HK-2 (cell line): ENCODE measurements around the gene GRIFIN.

ENCODE experiments used
- DNase-seq: peaks from one replicate; pipeline ENCODE4 v3.0.0-alpha.2; 2018; ENCODE audit not compliant: unreplicated experiment

Gene GRIFIN, protein sequence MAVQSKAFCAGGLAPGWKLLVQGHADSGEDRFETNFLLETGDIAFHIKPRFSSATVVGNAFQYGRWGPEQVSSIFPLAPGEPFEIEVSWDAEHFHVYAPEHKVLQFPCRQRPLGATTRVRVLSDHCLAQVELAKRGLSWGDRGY

DNA sequence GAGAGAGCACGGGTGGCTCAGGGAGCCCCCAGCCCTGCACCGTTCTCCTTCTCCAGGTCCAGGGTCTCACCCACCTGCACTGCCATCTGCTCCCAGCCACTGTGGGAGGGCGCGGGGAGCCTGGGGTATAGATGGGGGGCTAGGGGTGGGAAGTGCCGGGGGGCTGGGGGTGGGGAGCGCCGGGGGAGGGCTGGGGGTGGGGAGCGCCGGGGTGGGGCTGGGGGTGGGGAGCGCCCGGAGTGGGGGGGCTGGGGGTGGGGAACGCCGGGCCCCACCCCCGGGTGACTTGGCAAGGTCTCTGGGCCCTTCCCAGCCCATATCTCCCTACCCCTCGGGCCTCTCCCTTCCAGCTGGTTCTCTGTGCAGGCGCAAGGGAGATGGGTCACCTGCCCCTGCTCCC is at the start of gene GRIFIN:
Gene GRIFIN, minus strand, starts transcription at position 101 of the 400 bp plus-strand sequence. Its CDS starts 15 bp downstream, at position 86.
- no peak for DNase-seq

DNA sequence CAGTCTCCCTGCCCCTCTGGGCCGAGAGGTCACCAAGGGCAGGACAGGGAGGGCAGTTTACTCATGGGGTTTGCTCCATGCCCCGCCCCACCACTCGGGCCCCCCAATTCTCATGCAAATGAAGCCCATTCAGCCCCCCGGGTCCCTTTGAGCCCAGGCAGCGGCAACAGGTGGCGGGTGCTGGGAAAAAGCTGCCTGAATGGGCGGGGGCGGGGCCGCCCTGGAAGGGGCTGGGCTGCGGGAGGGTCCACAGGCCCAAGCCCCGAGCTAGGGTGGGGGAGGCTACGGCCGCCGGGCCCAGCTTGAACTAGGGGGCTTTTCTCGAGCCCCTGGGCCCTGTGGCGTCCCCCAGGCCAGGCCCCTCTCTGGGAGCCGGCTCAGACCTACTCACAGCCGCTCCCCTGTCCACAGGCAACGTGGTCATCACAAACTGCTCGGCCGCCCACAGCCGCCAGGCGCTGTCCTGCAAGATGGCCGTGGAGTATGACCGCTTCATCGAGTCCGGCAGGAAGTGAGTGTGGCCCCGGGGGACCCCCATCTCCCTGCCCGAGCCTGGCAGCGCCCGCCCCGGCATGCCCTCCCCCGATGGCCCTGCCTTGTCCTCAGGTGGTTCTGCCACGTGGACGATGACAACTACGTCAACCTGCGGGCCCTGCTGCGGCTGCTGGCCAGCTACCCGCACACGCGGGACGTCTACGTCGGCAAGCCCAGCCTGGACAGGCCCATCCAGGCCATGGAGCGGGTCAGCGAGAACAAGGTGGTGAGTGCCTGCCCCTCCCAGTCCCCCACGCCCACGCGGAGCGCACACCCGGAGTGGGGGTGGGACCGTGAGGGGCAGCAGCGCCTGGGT is 48.8 kb upstream of the GRIFIN start:
- no peak for DNase-seq

DNA sequence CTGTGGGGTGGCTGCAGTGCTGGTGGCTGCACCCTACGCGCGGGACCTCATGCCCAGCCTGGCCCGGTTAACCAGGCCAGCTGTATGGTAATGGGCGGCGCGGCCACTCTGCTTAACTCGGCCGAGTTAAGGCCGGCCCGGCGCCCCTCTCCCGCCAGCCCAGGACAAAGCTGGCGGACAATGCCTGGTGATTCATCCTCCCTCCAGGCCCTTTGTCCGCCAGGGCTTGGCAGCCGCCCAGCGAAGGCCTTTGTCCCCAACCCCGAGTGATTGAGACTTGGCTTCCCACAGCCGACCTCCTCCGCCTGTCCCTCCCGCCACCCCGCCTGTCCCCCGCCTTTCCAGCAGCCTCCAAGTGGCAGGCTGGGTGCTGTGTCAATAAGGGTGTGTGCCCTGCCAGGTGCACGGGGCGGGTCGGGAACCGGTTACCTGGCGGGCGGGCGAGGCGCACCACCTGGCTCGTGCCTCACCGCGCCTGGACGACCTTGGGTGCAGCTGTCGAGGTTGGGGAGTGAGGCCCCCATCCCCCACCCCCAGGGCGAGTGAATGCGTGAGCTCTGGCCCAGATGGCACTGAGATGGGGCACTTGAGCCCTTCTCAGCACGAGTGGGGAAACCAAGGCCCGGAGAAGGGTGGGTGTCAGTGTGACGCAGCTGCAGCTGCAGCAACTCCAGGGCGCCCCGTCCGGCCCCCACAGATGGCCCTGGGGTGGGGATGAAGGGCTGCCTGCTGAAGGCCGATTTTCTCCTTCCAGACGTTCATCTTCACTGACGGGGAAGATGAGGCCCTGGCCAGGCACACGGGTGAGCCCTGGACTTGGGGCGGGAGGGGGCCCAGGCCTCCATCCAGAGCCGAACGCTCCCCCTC is 48.0 kb upstream of the GRIFIN start:
- peak; percentile 75 for DNase-seq

DNA sequence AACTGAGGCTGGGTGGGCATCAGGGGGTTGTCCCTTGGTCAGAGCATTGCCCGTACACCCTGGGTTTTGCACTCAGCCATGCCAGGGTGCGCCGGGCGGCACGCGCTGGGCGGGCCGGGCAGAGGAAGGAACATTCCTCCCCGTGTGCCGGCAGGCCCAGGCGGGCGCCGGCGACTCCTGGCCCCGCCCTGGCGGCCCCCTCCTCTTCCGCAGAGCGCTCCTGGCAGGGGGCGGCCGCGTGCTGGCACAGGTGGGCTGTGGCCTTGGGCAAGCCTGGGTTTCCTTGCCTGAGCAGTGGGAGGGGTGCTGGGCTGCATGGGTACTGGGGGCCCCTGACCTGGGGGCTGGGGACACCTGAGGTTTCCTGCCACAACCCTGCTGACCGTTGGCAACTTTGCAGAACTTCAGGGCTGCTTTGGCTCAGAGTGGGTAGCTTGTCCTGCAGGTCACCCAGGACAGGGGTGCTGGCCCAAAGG is 47.3 kb upstream of the GRIFIN start:
- no peak for DNase-seq

DNA sequence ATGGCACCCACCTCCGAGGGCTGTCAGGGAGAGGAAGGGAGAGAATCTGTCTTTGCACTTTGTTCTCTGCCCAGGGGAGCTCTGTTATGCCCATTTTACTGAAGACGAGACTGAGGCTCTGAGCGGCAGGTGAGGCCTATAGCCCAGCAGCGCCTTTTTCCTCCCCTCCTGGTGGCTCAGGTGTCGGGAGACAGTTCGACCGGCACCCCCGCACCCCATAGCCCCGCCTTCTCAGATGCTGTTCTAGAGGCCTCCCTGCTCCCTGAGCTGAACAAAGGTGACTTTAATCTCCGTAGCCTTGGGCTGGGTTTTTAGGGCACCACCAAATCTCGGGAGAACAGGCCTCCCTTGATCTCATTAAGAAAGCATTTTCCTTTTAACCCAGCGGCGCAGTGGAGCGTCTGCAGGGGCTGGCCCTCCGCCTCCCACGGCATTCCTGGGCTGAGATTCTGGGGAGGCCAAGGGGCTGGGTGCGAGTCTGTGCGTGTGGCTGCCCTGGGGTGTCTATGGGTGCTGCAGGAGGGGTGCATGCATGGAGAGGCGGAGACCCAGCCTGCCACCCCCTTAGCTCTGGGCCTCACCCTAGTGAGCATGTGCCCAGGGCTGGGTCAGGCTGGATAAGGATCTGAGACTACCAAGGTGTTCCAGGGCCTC is 46.7 kb upstream of the GRIFIN start:
- no peak for DNase-seq

DNA sequence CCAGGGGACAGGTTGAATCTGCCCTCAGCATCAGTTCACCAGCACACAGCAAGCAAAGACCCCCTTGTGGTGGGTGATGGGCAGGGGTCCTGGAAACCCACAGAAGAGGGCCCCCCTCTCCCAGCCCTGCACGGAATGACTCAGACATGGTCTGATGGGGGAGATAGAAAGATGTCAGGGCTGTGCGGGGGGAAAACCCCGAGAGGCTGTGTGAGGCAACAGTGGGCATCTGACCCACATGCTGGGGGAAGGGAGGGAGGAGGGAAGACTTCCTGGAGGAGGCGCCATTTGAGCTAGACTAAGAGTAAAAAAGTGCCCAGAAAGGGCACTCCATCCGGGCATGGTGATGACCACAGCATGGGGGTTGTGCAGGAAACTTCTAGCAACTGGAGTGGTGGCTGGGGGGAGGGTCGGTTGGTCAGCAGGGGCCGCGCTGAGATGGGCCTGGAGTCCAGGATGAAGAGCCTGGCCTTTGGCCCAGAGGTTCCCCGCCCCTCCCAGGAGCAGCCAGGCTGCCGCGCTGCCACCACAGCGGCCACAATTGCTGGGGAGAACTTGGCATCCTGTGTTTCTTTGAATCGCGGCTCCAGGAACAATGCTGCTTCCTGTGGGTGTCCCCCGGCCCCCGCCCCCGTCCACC is 45.9 kb upstream of the GRIFIN start:
- peak; percentile 65 for DNase-seq

DNA sequence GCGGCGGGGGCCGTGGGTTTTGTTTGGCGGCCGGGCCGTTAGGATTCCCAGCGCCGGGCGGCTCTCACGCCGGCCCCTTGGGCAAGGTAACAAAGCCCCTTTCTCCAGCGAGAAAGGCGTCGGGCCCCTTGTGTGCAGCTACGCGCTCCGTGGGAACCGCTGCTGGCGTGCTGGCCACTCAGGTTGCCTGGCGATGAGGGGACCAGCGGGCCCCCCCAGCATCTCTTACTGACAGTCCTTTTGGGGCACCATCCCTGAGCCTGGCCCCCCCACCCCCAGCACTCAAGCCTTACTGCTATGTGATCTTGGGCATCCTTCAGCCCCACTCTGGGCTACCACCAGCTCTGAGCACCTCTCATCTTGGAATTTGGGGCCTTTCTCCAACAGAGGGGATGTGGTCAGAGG is 45.1 kb upstream of the GRIFIN start:
- no peak for DNase-seq

DNA sequence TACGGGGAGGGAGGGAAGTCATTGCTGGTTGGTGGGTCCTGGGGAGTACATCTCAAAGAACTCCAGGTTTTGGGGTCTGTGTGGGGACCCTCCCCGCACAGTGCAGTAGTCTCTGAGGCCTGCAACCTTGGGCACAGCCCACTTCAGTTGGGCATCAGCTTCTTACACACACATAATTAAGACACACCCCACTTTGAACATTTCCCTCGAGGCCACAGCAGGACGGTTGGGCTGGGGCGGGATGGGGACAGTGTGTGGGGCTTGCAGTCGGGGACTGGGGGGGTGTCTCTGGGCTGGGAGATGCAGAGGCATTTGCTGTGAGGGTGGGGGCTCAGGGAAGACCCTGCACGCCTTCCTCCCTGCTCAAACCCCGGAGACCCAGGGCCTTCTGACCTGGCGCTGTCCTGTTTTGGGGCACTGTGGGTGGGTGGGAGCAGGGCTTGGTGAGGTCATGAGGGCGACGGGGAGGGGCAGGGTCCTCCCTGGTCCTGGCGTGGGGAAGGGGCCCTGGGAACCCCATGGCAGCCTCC is 44.6 kb upstream of the GRIFIN start:
- no peak for DNase-seq

DNA sequence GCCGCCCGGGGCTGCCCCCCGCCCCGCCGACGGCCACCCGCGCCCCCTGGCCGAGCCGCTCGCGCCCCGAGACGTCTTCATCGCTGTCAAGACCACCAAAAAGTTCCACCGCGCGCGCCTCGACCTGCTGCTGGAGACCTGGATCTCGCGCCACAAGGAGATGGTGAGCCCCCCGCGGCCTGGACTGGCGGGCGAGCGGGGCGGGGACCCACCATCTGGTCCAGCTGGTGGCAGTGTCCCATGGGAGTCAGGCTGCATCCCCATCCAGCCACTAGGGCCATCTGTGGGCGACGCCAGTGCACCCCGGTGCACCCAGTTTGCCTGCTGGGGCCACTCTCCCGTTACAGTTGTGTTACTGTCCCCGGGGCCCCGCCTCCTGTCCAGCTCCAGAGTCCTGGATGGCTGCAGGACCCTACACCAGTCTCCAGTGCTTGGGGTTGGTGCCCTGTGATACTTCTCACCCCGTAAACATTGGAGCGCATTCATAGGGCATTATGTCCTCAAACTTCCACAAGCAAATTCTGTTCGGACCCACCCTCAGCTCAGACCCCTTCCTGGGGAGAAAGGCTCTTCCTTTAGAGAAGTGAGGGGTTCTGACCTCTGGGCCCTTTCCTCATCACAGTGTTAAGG is 44.0 kb upstream of the GRIFIN start:
- DNase-seq: no peak

DNA sequence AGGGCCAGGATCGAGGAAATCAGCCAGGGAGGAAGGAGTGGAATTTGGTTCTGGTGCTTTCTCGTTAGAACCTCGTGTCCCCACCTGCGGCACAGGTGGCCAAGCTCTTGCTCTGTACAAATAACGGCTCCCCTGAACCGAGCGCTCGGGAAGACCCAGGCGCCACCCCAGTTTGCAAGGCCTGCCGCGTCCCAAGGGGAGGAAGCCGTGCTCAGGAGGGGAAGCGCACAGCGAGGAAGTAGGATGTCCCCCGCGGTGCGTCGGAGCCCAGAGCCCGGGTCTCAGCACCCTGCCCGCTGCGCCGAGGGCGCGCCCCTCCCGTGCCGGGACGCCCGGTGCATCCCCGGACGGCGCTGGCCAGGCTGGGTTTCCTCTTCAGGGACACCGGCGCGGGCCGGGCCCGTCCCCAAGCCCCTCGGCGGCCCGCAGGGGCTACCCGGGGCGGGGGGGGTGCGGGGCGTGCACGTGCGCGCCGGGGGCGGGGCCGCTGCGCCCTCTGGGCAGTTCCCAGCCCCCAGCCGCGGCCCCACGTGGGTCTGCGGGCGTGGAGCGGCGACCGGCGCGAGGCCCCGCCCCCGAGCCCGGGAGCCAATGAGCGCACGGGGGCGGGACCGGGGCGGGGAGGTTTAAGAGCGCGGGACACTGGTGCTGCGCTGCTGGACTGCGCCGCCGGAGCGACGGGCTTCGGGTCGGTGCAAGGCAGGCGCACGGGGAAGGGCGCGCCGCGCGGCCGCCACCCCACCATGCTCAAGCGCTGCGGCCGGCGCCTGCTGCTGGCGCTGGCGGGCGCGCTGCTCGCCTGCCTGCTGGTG is 43.1 kb upstream of the GRIFIN start, which contains the start of gene LFNG:
Gene LFNG, plus strand, starts transcription at position 656 of the 812 bp plus-strand sequence. Its CDS starts 88 bp downstream, at position 744.
- peak; percentile 87 for DNase-seq

DNA sequence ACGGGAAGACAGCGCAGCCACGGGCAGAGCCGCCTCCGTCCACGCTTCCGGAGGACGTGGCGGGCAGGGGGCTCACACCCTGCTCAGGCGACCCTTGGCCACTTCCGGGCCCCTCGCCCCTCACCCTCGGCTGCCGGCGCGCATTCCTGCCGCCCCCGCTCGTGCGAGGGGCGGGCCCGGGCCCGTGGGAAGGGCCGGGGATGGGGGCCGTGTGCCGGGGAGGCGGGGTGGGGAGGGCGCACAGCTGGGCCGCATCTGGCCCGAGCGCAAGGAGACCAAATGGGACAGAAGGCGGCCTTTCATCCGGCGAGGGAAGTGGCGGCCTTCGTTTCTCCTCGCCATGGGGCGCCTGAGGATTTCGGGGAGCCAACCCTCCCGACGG is 42.5 kb upstream of the GRIFIN start:
- no peak for DNase-seq

DNA sequence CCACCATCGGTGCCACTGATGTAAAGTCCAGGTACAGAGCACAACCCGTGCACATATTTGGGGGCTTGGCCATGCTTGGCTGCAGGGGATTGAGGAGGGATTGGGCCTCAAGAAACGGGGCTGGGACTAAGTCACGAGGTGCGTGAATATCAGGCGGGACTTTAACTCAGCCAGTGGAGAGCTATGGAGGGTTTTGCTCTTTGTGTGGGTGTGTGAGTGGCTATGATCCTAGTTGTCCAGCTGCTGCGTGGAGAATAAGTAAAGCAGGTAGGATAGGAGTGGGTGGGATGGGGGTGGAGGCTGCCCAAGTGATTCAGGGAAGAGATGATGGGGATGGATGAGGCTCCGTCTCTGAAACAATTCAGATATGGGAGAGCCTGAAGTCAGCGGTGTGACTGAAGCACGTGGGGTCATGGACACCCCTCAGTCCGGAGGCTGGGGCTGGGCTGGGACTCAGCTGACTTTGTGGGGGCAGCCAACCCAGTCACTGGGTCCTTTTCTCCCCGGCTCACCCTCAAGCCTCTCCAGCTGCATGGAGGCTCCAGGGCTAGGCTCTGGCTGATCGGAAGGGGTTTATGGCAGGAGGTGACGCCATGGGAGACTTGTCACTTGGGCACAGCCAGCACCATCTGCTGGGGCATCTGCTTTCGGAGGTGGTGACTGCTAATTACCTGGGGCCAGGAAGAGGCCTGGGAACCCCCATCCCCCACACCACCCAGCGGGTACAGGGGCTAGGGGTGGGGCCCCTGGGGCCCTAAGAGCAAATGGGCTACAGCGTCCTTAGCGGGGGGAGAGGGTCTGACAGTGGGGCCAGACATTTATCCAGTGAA is 41.7 kb upstream of the GRIFIN start:
- DNase-seq: peak; percentile 69

DNA sequence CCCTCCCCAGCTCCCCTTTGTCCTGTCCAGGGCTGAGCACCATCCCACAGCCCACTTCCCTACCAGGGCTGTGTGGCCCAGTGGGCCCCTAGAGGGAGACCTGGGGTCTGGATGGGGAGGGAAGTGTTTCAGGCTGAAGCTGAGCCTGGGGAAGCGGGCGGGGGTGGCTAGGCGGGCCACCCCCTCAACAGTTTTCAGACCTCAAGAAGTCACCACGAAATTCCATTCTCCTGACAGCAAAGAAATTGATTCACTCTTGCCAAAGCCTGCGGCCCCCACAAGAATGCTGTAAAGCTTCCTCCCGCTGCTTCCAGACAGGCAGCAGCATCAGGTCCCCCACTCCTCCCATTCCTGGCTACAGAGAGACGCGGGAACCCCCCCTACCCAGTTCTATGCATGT is 40.8 kb upstream of the GRIFIN start:
- peak; percentile 89 for DNase-seq

DNA sequence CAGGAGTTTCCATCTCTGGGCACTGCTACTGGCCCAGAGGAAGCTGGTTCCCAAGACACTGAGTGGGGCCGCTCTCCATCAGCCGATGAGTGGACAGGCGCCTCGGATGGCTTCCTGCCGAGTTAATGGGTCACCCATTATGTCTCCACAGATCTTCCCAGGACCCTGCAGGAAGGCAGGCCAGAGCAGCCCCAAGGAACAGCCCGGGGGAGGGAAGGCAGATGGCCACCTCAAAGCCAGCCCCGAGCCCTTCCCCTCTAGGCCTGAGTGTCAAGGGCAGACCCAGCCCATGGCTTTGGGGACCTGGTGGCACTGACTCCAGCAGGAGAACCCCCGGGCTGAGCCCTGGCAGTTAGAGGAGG is 40.0 kb upstream of the GRIFIN start:
- DNase-seq: peak; percentile 96

DNA sequence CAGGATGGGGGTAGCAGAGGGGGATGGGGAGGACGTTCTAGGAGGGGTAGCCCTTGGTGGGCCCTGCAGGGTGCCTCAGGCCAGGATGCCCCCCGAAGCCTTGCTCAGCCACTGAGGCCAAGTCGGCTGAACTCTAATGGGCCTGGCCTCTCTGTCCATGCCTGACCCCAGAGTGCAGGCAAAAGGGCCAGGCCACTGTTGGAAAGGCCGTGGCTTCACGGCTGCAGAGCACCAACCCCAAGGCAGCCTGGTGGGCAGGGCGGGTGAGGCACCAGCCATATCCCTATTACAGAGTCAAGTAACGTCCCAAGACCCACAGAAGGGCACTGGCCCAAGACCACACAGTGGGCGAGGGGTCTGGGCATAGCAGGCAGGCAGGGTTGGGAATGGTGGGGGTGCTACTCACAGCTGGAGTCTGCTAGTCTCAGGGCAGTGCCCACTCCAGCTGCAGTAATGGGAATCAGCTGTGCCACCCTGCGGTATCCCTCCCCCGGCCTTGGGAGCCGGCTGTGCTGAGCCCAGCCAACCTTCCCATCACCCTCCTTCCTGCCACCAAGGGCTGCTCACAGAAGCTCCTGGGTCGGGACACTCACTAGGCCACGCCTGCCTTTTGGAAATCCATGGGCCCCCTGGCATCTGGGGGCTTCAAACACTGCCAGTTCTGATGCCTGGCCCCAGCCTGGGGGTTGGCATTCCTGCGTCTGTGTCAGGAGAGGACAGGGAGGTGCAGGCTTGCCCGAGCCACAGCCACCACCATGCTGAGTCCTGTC is 39.4 kb upstream of the GRIFIN start:
- DNase-seq: peak; percentile 85

DNA sequence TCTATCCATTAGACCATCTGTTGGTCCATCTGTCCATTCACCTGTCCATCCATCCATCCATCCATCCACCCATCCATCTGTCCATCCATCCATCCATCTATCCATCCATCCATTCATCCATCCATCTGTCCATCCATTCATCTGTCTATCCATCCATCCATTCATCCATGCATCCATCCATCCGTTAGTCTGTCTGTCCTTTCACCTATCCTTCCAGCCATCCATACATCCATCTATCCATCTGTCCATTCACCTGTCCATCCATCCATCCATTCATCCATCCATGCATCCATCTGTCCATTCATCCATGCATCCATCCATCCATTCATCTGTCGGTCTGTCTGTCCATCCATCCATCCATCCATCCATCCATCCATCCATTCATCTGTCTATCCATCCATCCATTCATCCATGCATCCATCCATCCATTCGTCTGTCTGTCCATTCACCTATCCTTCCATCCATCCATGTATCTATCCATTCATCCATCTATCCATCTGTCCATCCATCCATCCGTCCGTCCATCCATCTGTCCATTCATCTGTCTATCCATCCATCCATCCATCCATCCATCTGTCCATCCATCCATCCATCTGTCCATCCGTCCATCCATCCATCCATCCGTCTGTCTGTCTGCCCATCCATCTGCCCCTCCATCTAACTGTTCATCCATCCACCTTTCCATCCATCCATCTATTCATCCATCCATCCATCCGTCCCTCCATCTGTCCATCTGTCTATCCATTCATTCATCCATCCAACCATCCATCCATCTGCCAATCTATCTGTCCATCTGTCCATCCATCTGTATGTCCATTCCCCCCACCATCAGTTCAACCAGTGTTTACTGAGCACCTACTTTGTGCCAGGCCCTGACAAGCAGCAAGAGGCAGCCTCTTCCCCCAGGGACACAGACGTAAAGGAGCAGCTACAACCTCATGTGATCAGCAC is 38.5 kb upstream of the GRIFIN start:
- no peak for DNase-seq

DNA sequence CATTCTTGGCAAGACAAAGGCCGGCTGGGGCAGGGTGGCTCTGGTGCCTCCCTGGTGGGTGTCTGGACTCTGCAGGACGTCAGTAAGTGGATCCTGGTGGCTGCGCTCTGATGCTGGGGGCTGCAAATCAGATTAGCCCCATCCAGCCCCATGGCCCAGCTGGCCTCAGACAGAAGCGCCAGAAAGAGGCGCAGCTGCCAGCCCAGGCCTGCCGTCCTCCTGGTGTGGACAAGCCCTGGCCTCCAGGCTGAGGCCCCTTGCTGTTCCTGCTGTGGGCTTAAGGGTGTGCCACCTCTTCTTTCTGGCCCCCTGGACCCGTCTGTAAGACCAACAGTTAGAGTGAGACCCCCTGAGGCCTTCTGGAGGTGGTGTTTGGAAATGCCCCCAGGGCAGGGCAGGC is 37.5 kb upstream of the GRIFIN start:
- no peak for DNase-seq
